Calu3 (cell line): ENCODE measurements around the gene CRB1. TPM values are rescaled to one million over a fixed set of nuclear protein-coding genes. Genes with fewer than 3 reads are reported as not detected.
A peak's percentile ranks its signal among the peaks of the same experiment; 100 is the strongest.

Experiments used
- BruUV-seq: library from RNA; stranded (reverse); fragments of 400-500 nt; replicated peaks from 2 replicates; lab custom pipeline; 2021; lab: Mats Ljungman, UMichigan
- CTCF ChIA-PET: fragments of 300-600 bp; sonication (Branson Sonifier 250); formaldehyde crosslinking; loops from one replicate; lab custom pipeline; 2022; ENCODE audit warnings: antibody characterized with exemption; lab: Charles Lee
- DNase-seq: peaks from one replicate; pipeline ENCODE4 v3.0.0; 2022
- H3K27ac Mint-ChIP-seq: one replicate; pipeline ENCODE4 v1.8.0; 2022; ENCODE audit warnings: mixed read lengths; ENCODE audit not compliant: unreplicated experiment
- H3K27me3 Mint-ChIP-seq: one replicate; pipeline ENCODE4 v1.8.0; 2022; ENCODE audit warnings: mixed read lengths; ENCODE audit not compliant: unreplicated experiment
- H3K36me3 Mint-ChIP-seq: one replicate; pipeline ENCODE4 v1.8.0; 2022; ENCODE audit warnings: mild to moderate bottlenecking, moderate library complexity, mixed read lengths; ENCODE audit not compliant: insufficient read depth, unreplicated experiment
- H3K4me1 Mint-ChIP-seq: one replicate; pipeline ENCODE4 v1.8.0; 2022; ENCODE audit warnings: mild to moderate bottlenecking, low read depth, mixed read lengths; ENCODE audit not compliant: unreplicated experiment
- H3K4me3 Mint-ChIP-seq: one replicate; pipeline ENCODE4 v1.8.0; 2022; ENCODE audit warnings: mild to moderate bottlenecking, low read depth, moderate library complexity, mixed read lengths; ENCODE audit not compliant: unreplicated experiment
- H3K9me3 Mint-ChIP-seq: one replicate; pipeline ENCODE4 v1.8.0; 2022; ENCODE audit warnings: low read depth, mixed read lengths; ENCODE audit not compliant: unreplicated experiment
- intact Hi-C: fragments of 100-400 bp; cut with micrococcal nuclease; formaldehyde crosslinking; loops from one replicate; pipeline ENCODE4 v1.10.0; 2022; ENCODE audit not compliant: unreplicated experiment
- total RNA-seq: library from RNA; stranded (reverse); gene quantifications from 2 replicates; pipeline ENCODE4 v1.2.3, GENCODE V29; 2022
- TF ChIP-seq, protein P1 (sequence below): fragments of 200-600 bp; IDR thresholded peaks from one replicate; pipeline ENCODE4 v1.8.0; 2022; ENCODE audit warnings: antibody characterized with exemption; ENCODE audit not compliant: unreplicated experiment

The CRB1 gene
- total RNA-seq, 1 experiment from 2014 or later = not detected

- DNase-seq = peak; percentile 54
- Mint-ChIP-seq H3K4me1 (peaks cover 9% of the 10 kb centered on the region), H3K4me3 (no peak overlapping the region), H3K9me3 (no peaks in the 10 kb centered on the region), H3K27me3 (no peaks in the 10 kb centered on the region), H3K36me3 (no peaks in the 10 kb centered on the region), H3K27ac (no peak overlapping the region)
- CTCF ChIA-PET = interaction anchor here (0.8 to 1.6 kb wide), 7 partner anchors 9 to 178 kb away, joined by 3 to 18 read pairs (median 6); no protein-coding TSS in a partner anchor
- BruUV-seq = no TSS peak
- TF ChIP-seq, protein P1, sequence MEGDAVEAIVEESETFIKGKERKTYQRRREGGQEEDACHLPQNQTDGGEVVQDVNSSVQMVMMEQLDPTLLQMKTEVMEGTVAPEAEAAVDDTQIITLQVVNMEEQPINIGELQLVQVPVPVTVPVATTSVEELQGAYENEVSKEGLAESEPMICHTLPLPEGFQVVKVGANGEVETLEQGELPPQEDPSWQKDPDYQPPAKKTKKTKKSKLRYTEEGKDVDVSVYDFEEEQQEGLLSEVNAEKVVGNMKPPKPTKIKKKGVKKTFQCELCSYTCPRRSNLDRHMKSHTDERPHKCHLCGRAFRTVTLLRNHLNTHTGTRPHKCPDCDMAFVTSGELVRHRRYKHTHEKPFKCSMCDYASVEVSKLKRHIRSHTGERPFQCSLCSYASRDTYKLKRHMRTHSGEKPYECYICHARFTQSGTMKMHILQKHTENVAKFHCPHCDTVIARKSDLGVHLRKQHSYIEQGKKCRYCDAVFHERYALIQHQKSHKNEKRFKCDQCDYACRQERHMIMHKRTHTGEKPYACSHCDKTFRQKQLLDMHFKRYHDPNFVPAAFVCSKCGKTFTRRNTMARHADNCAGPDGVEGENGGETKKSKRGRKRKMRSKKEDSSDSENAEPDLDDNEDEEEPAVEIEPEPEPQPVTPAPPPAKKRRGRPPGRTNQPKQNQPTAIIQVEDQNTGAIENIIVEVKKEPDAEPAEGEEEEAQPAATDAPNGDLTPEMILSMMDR = peak; percentile 82
- intact Hi-C loops = loop anchor here (1.0 to 10.0 kb wide), 5 partner anchors 29 to 1002 kb away; no protein-coding TSS in a partner anchor
Measured at GRCh38 chr1:197356723-197357533, 88.9 kb downstream of the CRB1 start.

- TF ChIP-seq, protein P1 = no peak
- no peaks in the 10 kb centered on the region for H3K36me3 Mint-ChIP-seq
- peaks cover 9% of the 10 kb centered on the region for H3K4me1 Mint-ChIP-seq
- no TSS peak for BruUV-seq
- intact Hi-C loops = loop anchor here (10.0 kb wide), 1 partner anchor 1004 kb away; no protein-coding TSS in a partner anchor
- no peaks in the 10 kb centered on the region for H3K27me3 Mint-ChIP-seq
- H3K4me3 Mint-ChIP-seq = no peak overlapping the region
- no peak overlapping the region for H3K27ac Mint-ChIP-seq
- CTCF ChIA-PET = interaction anchor here (0.7 kb wide), 2 partner anchors 12 to 275 kb away, joined by 3 to 4 read pairs; no protein-coding TSS in a partner anchor
- no peaks in the 10 kb centered on the region for H3K9me3 Mint-ChIP-seq
- DNase-seq = no peak
Measured at GRCh38 chr1:197358959-197359358, 90.9 kb downstream of the CRB1 start.

- H3K4me1 Mint-ChIP-seq = peaks cover 9% of the 10 kb centered on the region
- H3K9me3 Mint-ChIP-seq = no peaks in the 10 kb centered on the region
- CTCF ChIA-PET = no interaction called here
- no peak for DNase-seq
- no peak overlapping the region for H3K27ac Mint-ChIP-seq
- no TSS peak for BruUV-seq
- no peaks in the 10 kb centered on the region for H3K27me3 Mint-ChIP-seq
- intact Hi-C loops = no loop called here
- H3K36me3 Mint-ChIP-seq = no peaks in the 10 kb centered on the region
- H3K4me3 Mint-ChIP-seq = no peak overlapping the region
- TF ChIP-seq, protein P1 = no peak
Measured at GRCh38 chr1:197360068-197360467, 92.0 kb downstream of the CRB1 start.

DNA sequence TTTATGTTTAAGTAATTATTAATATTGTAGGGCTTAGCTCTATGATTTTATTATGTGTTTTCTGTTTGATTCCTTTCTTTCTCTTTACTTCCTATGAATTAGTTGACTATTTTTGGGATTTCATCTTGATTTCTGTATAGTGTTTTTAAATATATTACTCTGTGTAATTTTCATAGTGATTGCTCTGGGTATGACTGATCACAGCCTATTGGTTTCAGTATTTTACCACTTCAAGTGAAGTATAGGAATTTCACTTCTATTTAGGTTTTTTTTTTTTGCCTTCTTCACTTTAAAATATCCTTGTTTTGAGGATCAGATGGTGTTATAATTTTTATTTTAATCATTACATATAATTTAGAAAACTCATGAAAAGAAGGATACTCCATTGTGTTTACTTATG, 94.8 kb downstream of the CRB1 start:
- Mint-ChIP-seq H3K36me3 (no peaks in the 10 kb centered on the region), H3K9me3 (no peaks in the 10 kb centered on the region), H3K27me3 (no peaks in the 10 kb centered on the region), H3K4me1 (no peaks in the 10 kb centered on the region), H3K27ac (no peak overlapping the region), H3K4me3 (no peak overlapping the region)
- CTCF ChIA-PET = no interaction called here
- TF ChIP-seq, protein P1 = no peak
- no TSS peak for BruUV-seq
- DNase-seq = no peak
- intact Hi-C loops = no loop called here
